ENCODE results near the gene GLIS2.

The GLIS2 gene

GRCh38 chr16:4347765-4348509 is 32.1 kb downstream of the GLIS2 start:
- H3K9me3 Mint-ChIP-seq, result no peaks in the 10 kb centered on the region
- peak overlapping the region in 2 of 3 experiments; percentile 31 to 33 for H3K4me3 Mint-ChIP-seq
- peaks cover 12% of the 10 kb centered on the region for H3K4me1 Mint-ChIP-seq
- H3K27ac Mint-ChIP-seq, result peak overlapping the region in 1 of 3 experiments; percentile 26
- H3K27me3 Mint-ChIP-seq (ENCODE audit: low read depth), result no peaks in the 10 kb centered on the region
- no peak for TF ChIP-seq CTCF (IDR thresholded peaks at IDR 0.05; ENCODE audit: unreplicated experiment in 3 of 3)
- H3K36me3 Mint-ChIP-seq (ENCODE audit: low read depth), result peaks cover 9% of the 10 kb centered on the region

- no peaks in the 10 kb centered on the region for H3K27me3 Mint-ChIP-seq (ENCODE audit: low read depth)
- no peaks in the 10 kb centered on the region for H3K9me3 Mint-ChIP-seq
These were observed 33.5 kb downstream of the GLIS2 start for GRCh38 chr16:4349332-4349731.

GRCh38 chr16:4350365-4350786 is 34.5 kb downstream of the GLIS2 start:
- peak overlapping the region; percentile 95 to 97 (median 95) for H3K4me3 Mint-ChIP-seq
- peaks cover 3% of the 10 kb centered on the region for H3K36me3 Mint-ChIP-seq (ENCODE audit: low read depth)
- peaks cover 12% of the 10 kb centered on the region for H3K4me1 Mint-ChIP-seq
- no peaks in the 10 kb centered on the region for H3K9me3 Mint-ChIP-seq
- H3K27me3 Mint-ChIP-seq (ENCODE audit: low read depth), result no peaks in the 10 kb centered on the region
- no peak for TF ChIP-seq CTCF (IDR thresholded peaks at IDR 0.05; ENCODE audit: unreplicated experiment in 3 of 3)
- H3K27ac Mint-ChIP-seq, result peak overlapping the region; percentile 37 to 85 (median 84)

More at GRCh38 chr16:4349332-4349731, 33.5 kb downstream of the GLIS2 start:
- TF ChIP-seq CTCF (IDR thresholded peaks at IDR 0.05; ENCODE audit: unreplicated experiment in 3 of 3), result no peak
- peak overlapping the region; percentile 13 to 54 (median 30) for H3K4me3 Mint-ChIP-seq
- peaks cover 12% of the 10 kb centered on the region for H3K4me1 Mint-ChIP-seq
- peaks cover 3% of the 10 kb centered on the region for H3K36me3 Mint-ChIP-seq (ENCODE audit: low read depth)
- no peak overlapping the region for H3K27ac Mint-ChIP-seq

GRCh38 chr16:4350787-4351659 is 35.2 kb downstream of the GLIS2 start, which contains the start of gene PAM16:
TSS of gene PAM16 (minus strand) at chr16:4351321. CDS start at chr16:4351234, 87 bp downstream.
- H3K4me3 Mint-ChIP-seq, result peak within 1 kb of the TSS; percentile 95 to 97 (median 95)
- peak in 1 of 3 experiments; percentile 25 for TF ChIP-seq CTCF (IDR thresholded peaks at IDR 0.05; ENCODE audit: unreplicated experiment in 3 of 3)
- peaks cover 3% of the 10 kb centered on the region for H3K36me3 Mint-ChIP-seq (ENCODE audit: low read depth)
- peak within 1 kb of the TSS; percentile 37 to 89 (median 84) for H3K27ac Mint-ChIP-seq
- no peaks in the 10 kb centered on the region for H3K9me3 Mint-ChIP-seq
- no peaks in the 10 kb centered on the region for H3K27me3 Mint-ChIP-seq (ENCODE audit: low read depth)
- H3K4me1 Mint-ChIP-seq, result peaks cover 12% of the 10 kb centered on the region

GRCh38 chr16:4351880-4352279 is 36.0 kb downstream of the GLIS2 start:
- Mint-ChIP-seq H3K27ac (peak overlapping the region in 2 of 3 experiments; percentile 37 to 89), H3K36me3 (ENCODE audit: low read depth) (peaks cover 3% of the 10 kb centered on the region)

More at GRCh38 chr16:4351880-4352279, 36.0 kb downstream of the GLIS2 start:
- Mint-ChIP-seq H3K4me3 (peak overlapping the region; percentile 95 to 97 (median 95)), H3K9me3 (no peaks in the 10 kb centered on the region), H3K4me1 (peaks cover 12% of the 10 kb centered on the region), H3K27me3 (ENCODE audit: low read depth) (no peaks in the 10 kb centered on the region)
- no peak for TF ChIP-seq CTCF (IDR thresholded peaks at IDR 0.05; ENCODE audit: unreplicated experiment in 3 of 3)
